Measurements from ENCODE around the gene CCK. TPM values are rescaled to one million over a fixed set of nuclear protein-coding genes. Genes with fewer than 3 reads are reported as not detected.

Gene CCK
- polyA plus RNA-seq, 1 donor: not detected

DNA sequence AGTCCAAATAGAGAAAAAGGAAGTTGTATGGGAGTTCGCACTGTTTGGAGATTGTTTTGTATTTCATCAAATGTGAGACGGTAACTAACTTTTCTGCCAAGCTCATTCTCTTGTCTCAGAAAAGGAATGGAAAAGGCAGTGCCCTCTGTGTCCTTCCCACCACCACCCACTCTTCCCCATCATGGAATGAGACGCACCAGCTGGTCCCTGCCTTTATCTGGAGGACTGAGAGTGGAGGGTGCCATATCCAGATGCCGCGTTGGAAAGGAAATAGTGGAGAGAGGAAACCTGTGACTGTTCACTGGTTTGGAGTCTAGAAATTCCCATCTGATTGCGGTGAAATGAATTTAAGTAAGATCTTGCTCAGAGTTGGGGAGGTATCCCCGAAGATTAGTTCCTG is 3.7 kb upstream of the CCK start:
- DNase-seq: no peak

GRCh38 chr3:42267878-42268277 is 1.9 kb upstream of the CCK start:
- DNase-seq: no peak

DNA sequence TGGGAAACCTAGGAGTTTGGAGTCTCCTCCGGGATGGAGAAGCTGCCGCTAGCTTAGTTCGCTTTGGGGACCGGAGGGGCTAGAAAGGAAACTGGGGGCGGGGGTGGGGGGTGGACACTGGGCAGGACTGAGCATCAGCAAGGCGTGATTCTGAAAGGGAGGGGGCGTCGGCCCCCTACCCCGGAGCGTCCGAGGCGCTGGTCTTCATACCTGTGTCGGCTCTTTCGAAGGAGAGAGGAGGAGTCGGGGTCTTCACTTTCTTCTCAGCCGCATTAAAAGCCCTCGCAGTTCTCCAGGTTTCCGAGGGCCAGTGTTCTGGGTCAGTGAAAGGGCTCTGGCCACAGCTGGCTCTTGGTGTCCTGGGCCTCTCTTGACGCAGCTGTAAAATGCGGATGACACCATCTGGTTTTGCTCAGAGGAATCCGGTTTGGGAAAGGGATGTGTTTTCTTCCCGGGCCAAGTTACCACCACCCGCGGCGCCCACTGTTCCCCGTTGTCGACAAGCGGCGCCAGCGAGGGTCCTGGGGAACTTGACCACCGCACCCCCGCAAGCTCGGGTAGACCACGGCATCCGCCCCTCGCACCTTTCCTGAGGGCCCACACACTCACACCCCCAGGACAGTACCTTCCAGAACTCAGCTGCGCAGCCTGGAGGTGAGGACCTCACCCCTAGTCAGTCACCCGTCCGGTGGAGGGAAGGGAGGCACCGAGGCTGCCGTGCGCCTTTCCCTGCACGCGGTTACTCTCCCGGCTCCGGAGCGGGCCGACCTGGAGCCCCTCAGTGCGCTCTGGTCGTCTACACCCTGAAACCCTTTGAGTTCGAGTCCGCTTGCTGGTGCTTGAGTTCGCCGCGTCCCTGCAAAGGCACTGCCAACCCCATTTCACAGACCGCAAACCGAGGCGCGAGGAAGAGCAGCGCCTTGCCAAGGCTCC is 660 bp downstream of the CCK start:
- peak; percentile 40 for DNase-seq

DNA sequence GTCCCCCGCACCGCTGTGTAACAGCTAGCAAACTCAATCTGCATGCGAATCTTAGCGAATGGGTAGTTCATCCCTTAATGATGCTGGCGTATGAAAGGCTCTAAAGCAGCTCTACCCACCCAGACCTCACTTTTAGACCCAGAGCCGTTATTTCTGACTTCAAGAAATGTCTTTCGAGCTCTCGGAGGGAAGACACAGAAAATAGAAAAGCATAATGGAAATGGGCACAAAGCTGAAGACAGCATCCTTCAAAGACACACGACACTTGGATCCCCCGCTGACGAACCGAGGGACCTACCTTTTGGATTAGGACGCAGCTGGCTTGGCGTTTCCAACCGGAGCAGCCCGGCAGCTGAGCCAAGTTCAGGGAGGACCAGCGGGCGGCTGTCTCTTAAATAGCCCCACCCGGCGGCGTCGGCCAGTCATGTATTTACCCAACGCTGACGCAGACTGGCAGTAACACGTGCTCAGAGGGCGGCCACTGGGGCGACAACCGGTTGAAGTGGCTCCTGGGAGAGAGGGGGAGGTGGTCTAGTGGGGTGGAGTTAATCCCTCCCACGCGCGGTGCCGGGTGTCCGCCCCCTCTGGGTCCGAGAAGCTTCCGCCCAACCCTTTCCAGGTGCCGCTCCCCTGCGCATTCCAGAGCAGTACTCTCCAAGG is 1.5 kb downstream of the CCK start:
- DNase-seq: peak; percentile 36

DNA sequence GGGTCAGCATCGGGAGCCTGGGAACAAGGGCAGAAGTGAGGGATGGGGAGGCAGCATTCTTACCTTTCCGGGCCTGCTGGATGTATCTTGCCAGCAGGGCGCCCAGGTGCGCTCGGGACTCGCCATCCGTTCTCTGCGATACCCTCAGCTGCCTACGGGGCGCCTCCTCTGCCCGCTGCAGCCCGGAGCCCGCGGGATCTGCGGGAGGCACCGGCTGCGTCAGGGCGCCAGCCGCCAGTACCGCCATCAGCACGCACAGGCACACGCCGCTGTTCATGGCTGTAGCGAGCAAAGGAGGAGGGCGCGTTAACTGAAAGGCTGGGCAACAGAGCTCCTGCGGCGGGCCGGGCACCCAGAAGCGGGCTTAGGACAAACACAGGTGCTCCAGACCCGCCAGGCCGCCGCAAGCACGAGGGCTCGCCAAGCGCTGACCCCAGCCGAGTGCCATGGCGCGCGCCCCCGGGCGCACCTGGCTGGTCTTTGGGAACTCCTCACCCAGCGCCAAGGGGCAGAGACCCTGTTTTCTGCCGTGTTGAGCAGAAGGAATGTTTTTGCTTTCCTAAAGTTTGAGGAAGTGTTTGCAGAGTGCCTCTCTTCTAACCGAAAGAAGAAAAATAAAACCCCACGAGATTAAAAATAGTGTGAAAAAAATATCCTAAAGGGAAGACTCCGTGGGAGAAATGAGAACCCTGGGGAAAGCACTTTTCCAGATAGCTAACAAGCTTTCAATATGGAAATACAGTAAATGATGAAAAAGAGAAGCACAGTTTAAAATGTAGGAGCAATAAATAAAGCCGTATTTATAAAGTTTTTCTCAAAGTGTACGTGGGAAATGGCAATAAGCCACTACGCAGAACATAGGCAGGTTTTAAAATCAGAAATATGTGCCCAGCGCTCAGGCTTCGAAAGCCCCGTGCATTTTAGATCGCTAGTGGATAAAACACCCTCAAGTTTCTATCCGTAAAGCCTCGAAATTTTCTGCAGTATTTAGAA is 2.3 kb downstream of the CCK start:
- DNase-seq: peak; percentile 4

GRCh38 chr3:42262525-42262924 is 3.5 kb downstream of the CCK start:
- DNase-seq: no peak

DNA sequence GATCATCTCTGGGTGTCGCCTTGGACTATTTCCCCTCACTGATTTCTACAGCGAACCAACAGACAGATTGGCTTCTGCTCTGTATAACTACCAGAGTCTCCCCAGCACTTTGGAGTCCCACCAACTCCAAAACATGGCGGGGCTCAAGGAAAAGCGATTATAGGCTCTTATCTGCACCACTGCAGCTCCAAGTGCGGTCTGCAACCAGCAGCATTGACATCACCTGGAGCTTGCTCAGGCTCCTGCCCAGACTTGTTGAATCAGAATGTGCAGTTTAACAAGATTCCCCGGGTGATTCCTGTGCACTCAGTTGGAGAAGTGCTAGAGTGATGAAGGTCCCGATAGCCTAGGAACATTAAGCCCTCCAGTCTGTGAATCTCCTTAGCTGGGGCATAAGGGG is 9.0 kb downstream of the CCK start:
- no peak for DNase-seq

- DNase-seq: no peak
These were observed 9.7 kb downstream of the CCK start for GRCh38 chr3:42256135-42256819.

DNA sequence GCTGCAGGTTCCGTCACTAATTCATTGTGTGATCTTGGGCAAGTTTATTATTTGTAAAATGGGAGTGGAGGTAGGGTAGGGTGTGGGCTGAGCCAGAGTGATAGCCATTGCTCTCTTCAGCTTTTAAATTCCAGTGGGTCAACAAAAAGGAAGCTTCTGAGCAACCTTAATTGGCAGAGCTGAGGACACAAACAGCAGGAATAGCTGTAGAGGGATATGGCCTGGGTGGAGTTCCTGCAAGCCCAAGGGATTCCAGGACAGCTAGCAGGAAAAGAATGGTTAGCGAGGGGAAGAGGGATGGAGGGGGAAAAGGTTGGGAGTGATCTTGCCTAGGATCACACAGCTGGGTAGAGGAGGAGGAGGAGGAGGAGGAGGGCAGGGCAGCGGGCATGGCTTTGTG is 11.4 kb downstream of the CCK start:
- no peak for DNase-seq

DNA sequence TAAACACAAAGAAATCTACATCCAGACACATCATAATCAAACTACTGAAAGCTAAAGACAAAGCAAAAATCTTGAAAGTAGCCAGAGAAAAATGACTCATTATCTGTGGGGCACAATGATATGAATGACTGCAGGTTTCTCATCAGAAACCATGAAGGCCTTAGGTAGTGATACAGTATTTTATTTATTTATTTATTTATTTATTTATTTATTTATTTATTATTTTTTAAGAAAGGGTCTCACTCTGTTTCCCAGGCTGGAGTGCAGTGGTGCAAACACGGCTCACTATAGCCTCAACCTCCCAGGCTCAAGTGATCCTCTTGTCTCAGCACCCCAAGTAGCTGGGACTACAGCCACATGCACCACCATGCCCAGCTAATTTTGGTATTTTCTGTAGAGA is 15.2 kb downstream of the CCK start:
- no peak for DNase-seq

GRCh38 chr3:42247576-42248027 is 18.4 kb downstream of the CCK start:
- no peak for DNase-seq

DNA sequence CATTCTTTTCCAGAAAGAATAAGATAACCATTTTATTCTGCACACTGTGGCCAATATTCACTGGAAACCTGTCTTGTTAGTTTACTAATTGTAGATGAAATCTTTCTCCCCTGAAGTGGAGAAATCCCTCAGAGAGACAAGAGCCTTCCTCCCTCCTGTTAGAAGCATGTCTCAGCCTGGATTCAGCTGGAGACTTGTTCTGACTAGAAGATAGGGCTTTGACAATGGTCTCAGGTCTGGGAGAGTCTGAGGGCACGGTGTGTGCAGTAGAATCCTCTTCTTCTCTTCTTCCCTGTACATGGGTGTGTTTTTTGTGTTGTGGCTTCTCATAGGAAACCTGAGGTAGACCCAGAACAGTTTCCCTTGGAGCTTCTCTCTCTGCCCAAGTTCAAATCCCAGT is 19.9 kb downstream of the CCK start:
- no peak for DNase-seq

- DNase-seq: no peak
These were observed 29.4 kb downstream of the CCK start for GRCh38 chr3:42236611-42237010.

GRCh38 chr3:42235532-42235931 is 30.5 kb downstream of the CCK start:
- DNase-seq: no peak

DNA sequence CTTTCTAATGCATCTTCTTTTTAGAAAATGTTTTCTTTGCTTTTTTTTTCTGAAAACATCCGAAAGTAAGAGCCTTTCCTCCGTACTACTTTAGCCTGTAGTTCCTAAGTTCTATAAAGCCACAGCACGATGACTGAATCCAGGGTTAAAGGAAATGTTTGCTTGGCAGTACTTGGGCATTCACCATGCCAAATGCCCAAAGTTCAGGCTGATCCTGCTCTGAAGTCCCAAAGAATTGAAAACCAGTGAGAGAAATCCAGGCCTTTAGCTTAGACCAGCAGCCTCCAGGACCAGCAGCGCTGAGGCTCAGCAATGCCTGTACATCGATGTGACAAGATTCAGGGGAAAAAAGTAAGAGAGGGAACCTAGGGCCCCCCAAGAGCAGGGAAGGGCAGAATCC is 35.1 kb downstream of the CCK start:
- no peak for DNase-seq

- DNase-seq: peak; percentile 49
These were observed 35.9 kb downstream of the CCK start for GRCh38 chr3:42229942-42230688.

DNA sequence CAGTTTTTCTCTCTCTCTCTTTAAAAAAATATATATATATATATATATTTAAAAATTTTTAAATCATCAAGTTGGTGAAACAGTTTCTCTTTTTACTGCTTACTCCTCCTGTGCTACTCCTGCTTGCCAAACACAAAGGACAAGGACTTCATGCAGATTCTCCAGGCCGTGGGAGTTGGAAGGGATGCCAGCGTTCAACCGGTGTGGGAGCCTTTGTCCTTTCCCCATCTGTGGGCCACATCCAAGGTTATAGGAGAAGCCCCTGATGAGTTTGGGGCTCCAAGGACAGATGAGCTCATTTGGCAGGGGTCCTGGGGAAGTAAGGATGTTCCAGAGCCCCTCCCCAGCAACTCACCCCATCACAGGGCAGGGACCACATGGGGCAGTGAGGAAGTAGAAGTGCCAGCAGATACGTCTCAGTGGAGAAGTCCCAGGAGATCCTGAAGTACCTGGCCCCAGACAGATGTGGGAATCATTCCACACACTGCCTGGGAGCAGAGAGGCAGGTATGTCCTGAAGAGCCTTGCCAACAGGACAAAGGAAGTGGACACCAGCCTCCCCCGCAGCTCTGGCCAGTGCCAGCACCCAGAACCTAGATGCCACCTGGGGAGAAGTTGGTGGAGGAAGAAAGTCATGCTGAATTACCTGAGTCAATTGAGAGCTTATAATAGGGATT is 36.6 kb downstream of the CCK start:
- no peak for DNase-seq

GRCh38 chr3:42228796-42229195 is 37.2 kb downstream of the CCK start:
- DNase-seq: no peak

DNA sequence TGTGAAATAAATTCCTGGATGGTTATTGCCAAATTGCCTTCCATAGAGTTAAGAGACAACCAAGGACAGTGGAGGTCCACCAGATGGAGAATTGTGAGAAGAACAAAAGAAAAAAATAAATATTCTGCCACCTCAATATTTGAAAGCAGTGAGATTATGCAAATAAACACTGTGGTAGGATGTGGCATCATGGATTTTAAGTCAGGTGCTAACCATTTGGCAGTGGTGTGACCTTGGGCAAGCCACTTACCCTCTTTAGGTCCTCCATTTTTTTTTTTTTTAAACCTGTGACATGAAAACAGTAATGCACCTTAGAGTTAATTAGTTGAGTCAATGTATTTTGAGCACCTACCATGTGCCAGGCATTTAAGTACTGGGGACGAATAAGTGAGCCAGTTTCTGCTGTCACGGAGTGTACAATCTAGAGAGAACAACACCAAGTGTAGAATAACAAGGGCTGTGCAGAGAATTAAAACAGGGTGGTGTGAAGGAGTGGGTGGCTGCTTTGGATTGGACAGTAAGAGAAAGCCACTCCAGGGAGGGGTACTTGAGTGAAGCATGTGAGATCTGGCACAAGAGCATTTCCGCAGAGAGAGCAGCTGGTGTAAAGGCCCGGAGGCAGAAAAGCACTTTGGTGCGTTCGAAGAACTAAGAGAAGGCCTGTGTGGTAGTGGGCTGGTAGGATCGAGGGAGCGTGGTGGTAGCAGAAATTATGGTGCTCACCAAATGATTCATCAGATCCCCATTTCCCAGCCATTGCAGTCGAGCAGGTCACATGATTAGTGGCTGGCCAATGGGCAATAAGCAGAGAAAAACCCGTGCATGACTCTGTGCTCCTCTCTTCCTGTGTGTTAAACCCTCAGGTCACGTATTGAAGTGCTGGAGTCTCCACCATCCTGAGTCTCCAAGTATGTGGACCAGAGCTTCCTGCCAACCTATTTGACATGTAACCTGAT is 39.2 kb downstream of the CCK start:
- no peak for DNase-seq

All from left kidney (tissue), 2 donors.